Heart left ventricle (tissue), 13 donors: ENCODE results near the gene SULF2.

Experiments used
- POLR2A ChIP-seq, 2 donors: fragments of 450-650 bp; IDR thresholded peaks; one replicate each; pipeline ENCODE4 v1.6.1; 2017; ENCODE audit warnings: antibody characterized with exemption in 2 of 2, mild to moderate bottlenecking in 2 of 2, moderate library complexity in 2 of 2
- TF ChIP-seq, protein P1 (sequence below), 12 donors: fragments of 200-600 bp; sonication (generic) in 4 of 12; IDR thresholded peaks; one replicate each; pipeline versions ENCODE4 v1.5.0 to v1.8.0; 2018 to 2022; ENCODE audit warnings: antibody characterized with exemption in 12 of 12, mild to moderate bottlenecking in 5 of 12
- donor health status: ischemic (EF 13 %, LVEDD 7.1; RV severe dilation, severe dysfunction).
- donor health status: DM: no; HTN: yes; CAD: no.
- donor health status: DM: no; HTN: no; CAD: no.
- donor health status: ischemic (EF 25% LVEDD 6.9; RV normal size, moderate dysfunction).
- donor health status: ischemic (EF 25% LVEDD 5.7; RV mildly dilated, moderate dysfunction).
- donor health status: ischemic (EF 35%, LVEDD 5.7; RV mildly dilated, moderate dysfunction).
- donor health status: nonischemic (EF 11% LVEDD 7.7; RV severe dilation, severe dysfunction).
- donor health status: DM: yes; HTN: yes; CAD: no.
- donor health status: PGD.
- donor health status: ischemic (EF 29% LVEDD 5.4; RV normal size, mild dysfunction).
- donor health status: nonischemic (EF 23%, LVEDD 6.1; RV moderate dilation, normal function).

DNA sequence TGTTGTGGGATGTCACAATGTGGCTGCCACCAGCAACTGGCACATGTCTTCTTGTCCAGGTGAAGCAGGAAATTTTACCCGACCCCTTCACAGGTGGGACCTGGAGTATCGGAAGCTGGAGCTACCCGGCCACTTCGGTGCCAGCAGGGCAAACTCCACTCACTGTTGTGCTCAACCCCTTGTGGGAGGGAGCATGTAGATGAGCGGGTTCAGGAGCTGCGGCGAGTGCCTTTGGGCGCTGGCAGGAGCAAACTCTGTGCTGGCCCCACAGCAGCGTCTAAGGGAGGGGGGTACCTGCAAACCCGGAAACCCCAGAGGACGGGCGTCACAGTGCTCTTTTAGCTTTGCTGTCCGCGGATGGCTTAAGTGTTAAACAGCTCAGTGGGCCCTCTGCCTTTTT, 20.7 kb upstream of the SULF2 start:
- TF ChIP-seq, protein P1, sequence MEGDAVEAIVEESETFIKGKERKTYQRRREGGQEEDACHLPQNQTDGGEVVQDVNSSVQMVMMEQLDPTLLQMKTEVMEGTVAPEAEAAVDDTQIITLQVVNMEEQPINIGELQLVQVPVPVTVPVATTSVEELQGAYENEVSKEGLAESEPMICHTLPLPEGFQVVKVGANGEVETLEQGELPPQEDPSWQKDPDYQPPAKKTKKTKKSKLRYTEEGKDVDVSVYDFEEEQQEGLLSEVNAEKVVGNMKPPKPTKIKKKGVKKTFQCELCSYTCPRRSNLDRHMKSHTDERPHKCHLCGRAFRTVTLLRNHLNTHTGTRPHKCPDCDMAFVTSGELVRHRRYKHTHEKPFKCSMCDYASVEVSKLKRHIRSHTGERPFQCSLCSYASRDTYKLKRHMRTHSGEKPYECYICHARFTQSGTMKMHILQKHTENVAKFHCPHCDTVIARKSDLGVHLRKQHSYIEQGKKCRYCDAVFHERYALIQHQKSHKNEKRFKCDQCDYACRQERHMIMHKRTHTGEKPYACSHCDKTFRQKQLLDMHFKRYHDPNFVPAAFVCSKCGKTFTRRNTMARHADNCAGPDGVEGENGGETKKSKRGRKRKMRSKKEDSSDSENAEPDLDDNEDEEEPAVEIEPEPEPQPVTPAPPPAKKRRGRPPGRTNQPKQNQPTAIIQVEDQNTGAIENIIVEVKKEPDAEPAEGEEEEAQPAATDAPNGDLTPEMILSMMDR (IDR thresholded peaks at IDR 0.05): no peak
- no peak for TF ChIP-seq POLR2A (IDR thresholded peaks at IDR 0.05)
